Stimulated activated CD8-positive, alpha-beta memory T cell treated with anti-CD3 and anti-CD28 coated beads, Interleukin-15, amount 100 ng/mL, for 48 hours (primary cell): ENCODE data around the gene RAMACL.
A peak's percentile ranks its signal among the peaks of the same experiment; 100 is the strongest.
"Not testable (repeated sequence)": the region's sequence is repeated elsewhere in the genome, so short reads cannot be mapped to it uniquely, and the experiment has no call there.

ENCODE experiments used
- DNase-seq, 2 donors: peaks; one replicate each; pipeline ENCODE4 v3.0.0-alpha.2; 2020; ENCODE audit warnings: low read depth in 2 of 2

Gene RAMACL

GRCh38 chr6:166586424-166587156 lies at the start of gene RAMACL:
Gene RAMACL, minus strand, starts transcription at chr6:166586678. Its CDS starts 201 bp downstream, at chr6:166586477.
- peak; percentile 7 to 10 for DNase-seq

- DNase-seq = no peak
Measured at GRCh38 chr6:166635013-166635970, 48.8 kb upstream of the RAMACL start.

DNA sequence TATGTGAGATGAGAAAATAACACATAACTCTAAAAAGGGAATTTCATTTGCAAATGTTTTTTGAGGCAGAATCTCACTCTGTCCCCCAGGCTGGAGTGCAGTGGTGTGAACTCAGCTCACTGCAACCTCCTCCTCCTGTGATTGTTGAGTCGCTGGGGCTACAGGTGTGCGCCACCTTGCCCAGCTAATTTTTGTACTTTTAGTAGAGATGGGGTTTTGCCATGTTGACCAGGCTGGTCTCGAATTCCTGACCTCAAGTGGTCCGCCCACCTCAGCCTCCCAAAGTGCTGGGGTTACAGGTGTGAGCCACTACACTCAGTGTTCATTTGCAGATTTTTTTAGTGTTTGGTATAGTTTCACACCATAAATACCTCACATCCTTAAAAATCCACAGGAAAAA lies 48.1 kb upstream of the RAMACL start:
- not testable (repeated sequence) for DNase-seq

DNA sequence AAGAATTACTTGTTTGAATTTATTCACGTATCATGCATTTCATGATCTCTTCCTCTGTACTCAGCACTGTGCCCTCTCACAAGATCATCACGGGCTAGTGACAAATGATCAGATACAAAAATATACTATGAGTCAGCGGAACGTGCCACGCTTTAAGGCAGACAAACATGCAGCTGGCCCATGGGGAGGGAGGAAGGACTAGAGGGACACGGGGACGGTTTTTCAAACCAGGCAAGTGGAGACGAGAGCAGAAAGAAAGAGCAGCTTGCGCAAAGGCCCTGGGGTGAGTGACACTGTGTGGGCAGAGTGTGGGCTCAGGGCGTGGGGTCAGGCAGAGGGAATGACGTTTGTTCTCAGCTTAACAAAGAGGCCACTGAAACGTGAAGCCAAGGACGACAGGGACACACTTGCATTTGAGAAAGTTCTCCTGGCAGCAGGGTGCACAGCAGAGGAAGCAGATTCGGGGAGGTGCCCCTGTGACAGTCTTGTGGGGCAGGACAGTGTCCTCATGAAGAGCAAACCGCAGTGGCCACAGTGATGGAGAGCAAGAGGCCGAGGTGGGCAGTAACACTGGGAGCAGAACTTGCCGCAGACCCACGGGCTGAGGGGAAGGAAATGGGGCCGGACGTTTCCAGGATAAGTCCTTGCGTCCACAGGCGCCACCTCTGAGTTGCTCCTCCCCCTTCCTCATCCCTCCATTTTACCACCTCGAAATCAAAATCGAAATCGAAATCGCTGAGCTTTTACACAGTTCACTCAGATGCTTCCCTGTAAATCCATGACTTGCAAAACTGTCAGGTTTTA lies 47.5 kb upstream of the RAMACL start:
- no peak for DNase-seq

DNA sequence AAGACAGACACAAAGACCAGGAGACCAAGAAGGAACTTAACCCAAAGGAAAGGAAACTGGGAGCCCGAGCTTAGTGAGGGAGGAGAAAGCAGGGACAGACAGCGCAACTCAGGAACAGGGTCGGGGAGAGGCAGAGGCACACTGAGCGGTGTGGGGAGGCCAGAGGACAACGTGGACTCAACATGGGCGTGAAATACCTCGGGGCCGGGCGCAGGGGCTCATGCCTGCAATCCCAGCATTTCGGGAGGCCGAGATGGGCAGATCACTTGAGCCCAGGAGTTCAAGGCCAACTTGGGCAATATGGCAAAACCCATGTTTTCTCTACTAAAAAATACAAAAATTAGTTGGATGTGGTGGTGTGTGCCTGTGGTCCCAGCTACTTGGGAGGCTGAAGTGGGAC lies 46.3 kb upstream of the RAMACL start:
- DNase-seq = no peak

GRCh38 chr6:166630462-166630861 lies 44.0 kb upstream of the RAMACL start:
- no peak for DNase-seq

- no peak for DNase-seq
Measured at GRCh38 chr6:166629628-166630027, 43.1 kb upstream of the RAMACL start.

- DNase-seq = peak; percentile 15 to 28
Measured at GRCh38 chr6:166627875-166628801, 41.7 kb upstream of the RAMACL start.

DNA sequence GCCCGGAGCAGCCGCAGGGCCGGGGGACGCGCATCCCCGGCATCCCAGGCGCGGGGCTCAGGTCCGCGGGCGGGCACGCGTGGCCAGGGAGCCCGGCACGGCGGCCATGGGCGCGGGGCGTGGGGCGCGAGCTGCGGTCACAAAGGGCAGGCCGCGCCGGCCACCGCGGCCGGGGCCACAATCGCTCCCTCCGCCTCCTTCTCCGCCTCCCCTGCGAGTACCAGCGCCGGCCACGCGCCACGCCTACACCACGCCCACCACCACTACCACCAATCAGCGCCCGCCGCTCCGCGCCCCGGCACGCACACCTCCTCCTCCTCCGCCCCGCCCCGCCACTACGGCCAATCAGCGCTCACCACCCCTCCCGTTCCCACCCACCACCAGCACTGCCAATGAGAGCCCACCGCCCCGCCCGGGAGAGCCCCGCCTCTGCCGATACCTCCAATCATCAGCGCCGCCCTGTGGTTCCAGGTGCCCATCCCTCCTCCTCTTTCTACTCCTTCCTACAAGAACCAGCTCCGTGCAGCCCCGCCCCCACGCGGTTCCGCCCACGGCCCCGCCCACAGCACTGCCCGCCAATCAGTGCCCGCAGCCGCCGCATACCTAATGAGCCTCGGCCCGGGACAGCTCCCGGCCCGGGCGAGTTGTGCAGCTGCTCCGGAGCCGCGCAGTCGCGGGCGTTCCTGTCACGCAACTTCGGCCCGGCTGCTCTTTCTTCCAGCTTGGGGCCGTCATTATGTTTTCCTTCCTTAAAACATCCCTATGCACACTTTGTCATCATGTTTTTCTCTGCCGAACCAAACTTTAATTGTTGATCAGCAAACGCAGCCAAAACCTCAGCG lies 40.8 kb upstream of the RAMACL start, which contains the start of gene RPS6KA2:
Gene RPS6KA2, minus strand, starts transcription at position 219 of the 842 bp plus-strand sequence. CDS start 232 bp downstream, outside the sequence.
- peak; percentile 99 to 100 for DNase-seq

DNA sequence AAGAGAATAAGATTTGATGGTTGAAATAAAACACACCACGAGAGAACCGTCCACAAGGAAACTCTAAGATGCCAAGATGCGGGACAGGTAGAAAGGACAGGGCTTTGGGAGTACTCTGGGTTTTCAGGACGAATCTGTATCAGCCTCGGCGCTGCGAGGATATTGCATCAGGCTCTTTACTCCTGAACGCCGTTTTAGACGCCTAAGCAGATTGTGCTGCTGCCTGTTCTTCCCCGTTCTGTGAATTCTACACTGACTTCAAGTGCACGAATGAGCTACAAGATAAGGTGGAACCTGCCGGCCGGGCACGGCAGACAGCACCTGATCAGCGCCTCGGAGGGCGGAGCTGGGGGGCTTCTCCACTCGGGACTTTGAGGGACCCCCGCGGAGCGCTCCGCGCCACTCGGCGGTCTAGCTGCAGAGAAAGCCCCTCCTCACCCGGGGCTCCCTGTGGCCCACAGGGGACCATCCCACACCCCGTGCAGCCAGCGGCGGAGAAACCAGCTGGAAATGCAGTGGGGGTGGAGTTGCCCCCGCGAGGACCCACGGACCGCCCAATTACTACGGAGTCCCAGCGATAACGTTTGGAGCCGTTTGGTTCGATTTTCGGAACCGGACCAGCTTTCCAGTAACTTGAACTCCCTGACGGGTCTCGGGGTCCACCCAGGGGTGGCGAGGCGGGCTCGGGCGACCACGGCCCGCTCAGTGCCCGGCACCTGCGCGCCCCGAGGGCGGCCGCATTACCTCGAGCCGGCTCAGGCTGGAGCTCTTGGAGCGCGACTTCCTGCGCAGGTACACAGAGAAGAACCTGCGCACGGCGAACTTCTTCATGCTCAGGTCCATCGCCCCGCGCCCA lies 39.9 kb upstream of the RAMACL start:
- no peak for DNase-seq

DNA sequence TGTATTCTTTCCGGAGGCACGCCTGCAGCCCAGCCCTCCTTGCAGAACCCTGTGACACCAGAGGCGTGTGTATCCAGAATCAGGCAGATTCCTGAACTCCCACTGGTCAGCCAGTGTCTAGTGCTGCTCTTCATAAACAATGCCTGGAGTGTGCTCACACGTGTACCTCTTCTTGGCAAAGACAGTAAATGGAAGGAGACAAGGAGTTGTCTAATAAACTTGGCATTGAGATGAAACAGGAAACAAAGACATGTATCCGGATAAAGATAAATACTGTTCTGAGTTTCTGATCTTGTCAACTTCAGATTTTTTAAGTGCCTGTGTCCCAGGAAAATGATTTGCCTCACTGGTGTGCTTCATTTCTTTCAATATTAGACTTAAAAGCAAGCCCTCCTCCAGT lies 38.9 kb upstream of the RAMACL start:
- DNase-seq = no peak

GRCh38 chr6:166624275-166624674 lies 37.8 kb upstream of the RAMACL start:
- DNase-seq = no peak

GRCh38 chr6:166623318-166623717 lies 36.8 kb upstream of the RAMACL start:
- no peak for DNase-seq

DNA sequence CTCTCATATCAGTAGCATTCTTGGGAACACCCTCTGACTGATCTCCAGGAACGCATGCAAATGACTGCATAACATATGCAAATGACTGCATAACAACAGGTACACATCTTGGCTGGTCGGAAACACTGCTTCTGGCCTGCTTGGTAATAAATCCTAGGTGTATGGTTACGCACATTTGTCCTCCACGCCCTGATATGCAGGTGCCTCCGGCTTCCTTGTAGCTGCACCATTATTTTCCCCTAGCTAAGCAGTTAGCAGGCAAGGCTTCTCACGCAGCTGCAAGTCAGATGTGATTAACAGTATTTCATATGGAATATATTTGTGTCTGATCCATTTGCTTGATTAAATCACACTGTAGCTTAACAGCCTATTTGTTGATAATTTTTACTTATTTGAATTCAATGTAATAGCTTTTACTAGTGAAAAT lies 34.6 kb upstream of the RAMACL start:
- no peak for DNase-seq

- no peak for DNase-seq
Measured at GRCh38 chr6:166620478-166621113, 34.1 kb upstream of the RAMACL start.

DNA sequence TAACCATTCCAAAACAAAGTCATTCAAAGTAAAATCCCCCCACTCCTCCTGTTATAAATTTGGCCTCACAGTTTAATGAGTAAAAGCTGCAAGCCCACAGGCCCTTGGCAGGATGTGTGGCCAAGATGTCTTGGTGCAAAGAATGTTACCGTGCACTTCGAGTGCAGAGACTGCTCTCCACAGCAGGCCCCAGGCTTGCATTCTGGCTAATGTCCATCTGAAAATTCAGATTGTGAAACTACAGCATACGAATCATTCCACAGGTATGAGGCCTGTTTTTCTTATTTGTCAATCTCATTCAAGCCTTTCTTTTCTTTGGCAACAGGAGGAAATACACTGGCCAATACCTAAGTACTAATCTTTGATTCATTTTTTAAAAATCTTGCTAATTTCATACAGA lies 33.4 kb upstream of the RAMACL start:
- no peak for DNase-seq

GRCh38 chr6:166618866-166619761 lies 32.6 kb upstream of the RAMACL start:
- no peak for DNase-seq
